Osteocyte (in vitro differentiated cells): ENCODE results near the gene INTS15. TPM values are rescaled to one million over a fixed set of nuclear protein-coding genes. Genes with fewer than 3 reads are reported as not detected.

ENCODE experiments used
- DNase-seq: peaks from one replicate; pipeline ENCODE4 v3.0.0; 2021; ENCODE audit warnings: mixed read lengths; ENCODE audit not compliant: unreplicated experiment; ENCODE audit errors: extremely low spot score
- H3K27ac Mint-ChIP-seq: one replicate; pipeline ENCODE4 v1.8.0; 2021; ENCODE audit warnings: mild to moderate bottlenecking, mixed read lengths; ENCODE audit not compliant: unreplicated experiment
- H3K27me3 Mint-ChIP-seq: one replicate; pipeline ENCODE4 v1.8.0; 2021; ENCODE audit warnings: mixed read lengths; ENCODE audit not compliant: unreplicated experiment
- H3K36me3 Mint-ChIP-seq: one replicate; pipeline ENCODE4 v1.8.0; 2021; ENCODE audit warnings: mixed read lengths; ENCODE audit not compliant: unreplicated experiment
- H3K4me1 Mint-ChIP-seq: one replicate; pipeline ENCODE4 v1.8.0; 2021; ENCODE audit warnings: mixed read lengths; ENCODE audit not compliant: unreplicated experiment
- H3K4me3 Mint-ChIP-seq: one replicate; pipeline ENCODE4 v1.8.0; 2021; ENCODE audit warnings: mild to moderate bottlenecking, moderate library complexity, mixed read lengths; ENCODE audit not compliant: unreplicated experiment
- H3K9me3 Mint-ChIP-seq: one replicate; pipeline ENCODE4 v1.8.0; 2021; ENCODE audit warnings: mixed read lengths; ENCODE audit not compliant: unreplicated experiment
- total RNA-seq: library from RNA; stranded (reverse); gene quantifications from 2 replicates; pipeline ENCODE4 v1.2.1, GENCODE V29; 2021
- TF ChIP-seq, protein P1 (sequence below): fragments of 200-600 bp; sonication (generic); IDR thresholded peaks from 2 replicates; pipeline ENCODE4 v1.5.0; 2021; ENCODE audit warnings: antibody characterized with exemption, mild to moderate bottlenecking, moderate library complexity

INTS15 gene
- total RNA-seq, 1 donor from 2014 or later: 40.3 TPM

DNA sequence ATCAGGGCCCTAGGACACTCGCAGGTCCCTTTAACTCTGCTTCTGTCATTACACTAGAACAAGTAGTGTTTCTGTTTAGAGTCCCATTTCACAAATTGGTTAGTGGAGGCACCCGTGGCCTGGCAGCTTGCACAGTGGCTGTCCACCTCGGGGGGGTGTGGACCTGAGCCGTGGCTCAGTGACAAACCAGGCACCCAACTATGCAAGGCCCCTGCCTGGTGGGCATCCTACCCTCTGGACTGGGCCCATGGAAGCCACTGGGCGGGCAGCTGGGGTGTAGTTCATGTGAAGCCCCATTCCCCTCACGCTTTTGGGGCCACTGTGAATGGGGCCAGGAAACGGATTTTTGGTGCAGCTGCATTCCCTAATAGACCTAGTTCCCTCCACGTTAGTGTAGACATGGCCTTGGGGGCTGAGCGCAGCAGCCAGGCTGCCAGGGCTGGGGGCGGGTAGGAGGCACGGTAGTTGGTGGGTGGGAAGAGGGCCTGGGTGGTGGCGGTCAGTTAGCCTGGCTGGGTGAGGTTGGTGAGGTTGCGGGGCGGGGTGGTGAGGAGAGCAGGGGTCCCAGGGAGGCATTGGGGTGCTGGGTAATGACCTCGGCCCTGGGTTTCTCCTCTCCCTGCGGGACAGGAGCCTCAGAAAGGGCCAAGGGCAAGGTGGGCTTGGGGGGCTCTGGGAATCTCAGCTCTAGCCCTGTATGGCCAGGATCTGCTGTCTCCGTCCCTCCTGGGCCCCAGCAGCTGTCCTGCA is 66.0 kb downstream of the INTS15 start:
- Mint-ChIP-seq H3K9me3 (no peaks in the 10 kb centered on the region), H3K27me3 (no peaks in the 10 kb centered on the region), H3K36me3 (peaks cover 24% of the 10 kb centered on the region), H3K27ac (no peak overlapping the region), H3K4me1 (no peaks in the 10 kb centered on the region), H3K4me3 (no peak overlapping the region)
- DNase-seq: no peak
- TF ChIP-seq, protein P1, sequence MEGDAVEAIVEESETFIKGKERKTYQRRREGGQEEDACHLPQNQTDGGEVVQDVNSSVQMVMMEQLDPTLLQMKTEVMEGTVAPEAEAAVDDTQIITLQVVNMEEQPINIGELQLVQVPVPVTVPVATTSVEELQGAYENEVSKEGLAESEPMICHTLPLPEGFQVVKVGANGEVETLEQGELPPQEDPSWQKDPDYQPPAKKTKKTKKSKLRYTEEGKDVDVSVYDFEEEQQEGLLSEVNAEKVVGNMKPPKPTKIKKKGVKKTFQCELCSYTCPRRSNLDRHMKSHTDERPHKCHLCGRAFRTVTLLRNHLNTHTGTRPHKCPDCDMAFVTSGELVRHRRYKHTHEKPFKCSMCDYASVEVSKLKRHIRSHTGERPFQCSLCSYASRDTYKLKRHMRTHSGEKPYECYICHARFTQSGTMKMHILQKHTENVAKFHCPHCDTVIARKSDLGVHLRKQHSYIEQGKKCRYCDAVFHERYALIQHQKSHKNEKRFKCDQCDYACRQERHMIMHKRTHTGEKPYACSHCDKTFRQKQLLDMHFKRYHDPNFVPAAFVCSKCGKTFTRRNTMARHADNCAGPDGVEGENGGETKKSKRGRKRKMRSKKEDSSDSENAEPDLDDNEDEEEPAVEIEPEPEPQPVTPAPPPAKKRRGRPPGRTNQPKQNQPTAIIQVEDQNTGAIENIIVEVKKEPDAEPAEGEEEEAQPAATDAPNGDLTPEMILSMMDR: no peak

DNA sequence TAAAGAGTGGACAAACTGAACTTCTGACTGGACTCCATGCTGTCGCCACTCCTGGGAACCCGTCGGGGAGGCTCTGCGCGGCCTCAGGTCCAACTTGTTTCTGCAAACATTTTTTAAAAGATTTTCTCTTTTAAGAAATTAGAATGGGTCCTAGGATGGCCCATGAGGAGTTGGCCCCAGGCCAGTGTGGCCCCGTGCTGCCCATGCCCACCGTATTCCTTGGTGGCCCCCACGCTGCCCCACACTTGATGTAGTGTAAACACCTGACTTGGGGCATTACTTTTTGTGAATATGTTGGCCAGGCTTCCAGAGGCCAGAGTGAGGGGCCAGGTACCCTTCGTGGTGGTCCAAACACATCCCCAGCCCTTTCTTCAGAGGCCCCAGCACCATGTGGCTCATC is 66.6 kb downstream of the INTS15 start:
- Mint-ChIP-seq H3K4me3 (no peak overlapping the region), H3K9me3 (no peaks in the 10 kb centered on the region), H3K27me3 (no peaks in the 10 kb centered on the region), H3K27ac (no peak overlapping the region), H3K4me1 (no peaks in the 10 kb centered on the region), H3K36me3 (peaks cover 18% of the 10 kb centered on the region)
- TF ChIP-seq, protein P1: no peak
- no peak for DNase-seq

Other genes starting within 250 kb of the INTS15 start
- 23.0 and 27.7 TPM in 2 replicates for gene FAM220A, start 241.1 kb upstream of the INTS15 start, total RNA-seq
- 267 and 270 TPM in 2 replicates for gene RAC1, start 215.5 kb upstream of the INTS15 start, total RNA-seq
- gene DAGLB, start 142.1 kb upstream of the INTS15 start, total RNA-seq: 21.5 and 22.4 TPM in 2 replicates
- gene KDELR2, start 105.9 kb upstream of the INTS15 start, total RNA-seq: 196 and 197 TPM in 2 replicates
- 0.10 and 0.13 TPM in 2 replicates for gene GRID2IP, start 38.6 kb upstream of the INTS15 start, total RNA-seq
- 62.2 and 63.5 TPM in 2 replicates for gene ZDHHC4, start 12.6 kb upstream of the INTS15 start, total RNA-seq
- gene ZNF853, start 25.6 kb downstream of the INTS15 start, total RNA-seq: 18.2 and 18.3 TPM in 2 replicates
- gene ZNF316, start 47.3 kb downstream of the INTS15 start, total RNA-seq: 32.7 and 34.6 TPM in 2 replicates
- gene ZNF12, start 116.9 kb downstream of the INTS15 start, total RNA-seq: 23.2 and 25.0 TPM in 2 replicates
- 0.38 and 0.81 TPM in 2 replicates for gene RSPH10B2, start 164.1 kb downstream of the INTS15 start, total RNA-seq
- 69.3 and 70.2 TPM in 2 replicates for gene CCZ1B, start 236.3 kb downstream of the INTS15 start, total RNA-seq